Tibial nerve (tissue), 4 donors: ENCODE results near the gene MCOLN2.

ENCODE experiments used
- CTCF ChIP-seq, 5 experiments: fragments of 200-600 bp in 3 of 5; fragments of 450-650 bp in 2 of 5; sonication (generic) in 3 of 5; IDR thresholded peaks; one replicate each; pipeline ENCODE4 v1.5.1; 2016 to 2019; ENCODE audit warnings: antibody characterized with exemption in 5 of 5, mild to moderate bottlenecking in 3 of 5, moderate library complexity in 2 of 5
- EP300 ChIP-seq, 2 donors: sonication (generic); formaldehyde crosslinking; IDR thresholded peaks; one replicate each; pipeline ENCODE4 v1.6.1; 2017; ENCODE audit warnings: antibody characterized with exemption in 2 of 2, mild to moderate bottlenecking in 1 of 2

DNA sequence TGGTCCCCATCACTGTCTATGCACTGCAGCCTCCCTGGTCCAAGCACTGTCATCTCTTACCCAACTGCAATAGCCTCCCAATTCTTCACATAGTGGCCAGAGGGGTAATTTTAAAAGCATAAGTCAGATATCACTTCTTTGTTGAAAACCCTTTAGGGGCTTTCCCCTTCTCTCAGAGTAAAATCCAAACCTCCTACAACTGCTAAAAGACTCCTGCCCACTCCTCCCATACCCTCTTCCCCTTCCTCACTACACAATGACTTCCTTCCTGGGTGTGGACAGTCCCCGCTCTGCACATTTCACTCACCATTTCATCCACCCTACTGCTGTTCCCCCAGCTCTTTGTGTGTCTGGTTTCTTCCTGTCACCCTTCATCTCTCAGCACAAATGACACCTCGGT, 8.3 kb downstream of the MCOLN2 start:
- TF ChIP-seq EP300 (IDR thresholded peaks at IDR 0.05) (no peak), CTCF (IDR thresholded peaks at IDR 0.05) (no peak)
